ENCODE data around the gene UTF1. TPM values are rescaled to one million over a fixed set of nuclear protein-coding genes. Genes with fewer than 3 reads are reported as not detected.

UTF1 gene
- total RNA-seq, 1 donor from 2014 or later, result not detected

DNA sequence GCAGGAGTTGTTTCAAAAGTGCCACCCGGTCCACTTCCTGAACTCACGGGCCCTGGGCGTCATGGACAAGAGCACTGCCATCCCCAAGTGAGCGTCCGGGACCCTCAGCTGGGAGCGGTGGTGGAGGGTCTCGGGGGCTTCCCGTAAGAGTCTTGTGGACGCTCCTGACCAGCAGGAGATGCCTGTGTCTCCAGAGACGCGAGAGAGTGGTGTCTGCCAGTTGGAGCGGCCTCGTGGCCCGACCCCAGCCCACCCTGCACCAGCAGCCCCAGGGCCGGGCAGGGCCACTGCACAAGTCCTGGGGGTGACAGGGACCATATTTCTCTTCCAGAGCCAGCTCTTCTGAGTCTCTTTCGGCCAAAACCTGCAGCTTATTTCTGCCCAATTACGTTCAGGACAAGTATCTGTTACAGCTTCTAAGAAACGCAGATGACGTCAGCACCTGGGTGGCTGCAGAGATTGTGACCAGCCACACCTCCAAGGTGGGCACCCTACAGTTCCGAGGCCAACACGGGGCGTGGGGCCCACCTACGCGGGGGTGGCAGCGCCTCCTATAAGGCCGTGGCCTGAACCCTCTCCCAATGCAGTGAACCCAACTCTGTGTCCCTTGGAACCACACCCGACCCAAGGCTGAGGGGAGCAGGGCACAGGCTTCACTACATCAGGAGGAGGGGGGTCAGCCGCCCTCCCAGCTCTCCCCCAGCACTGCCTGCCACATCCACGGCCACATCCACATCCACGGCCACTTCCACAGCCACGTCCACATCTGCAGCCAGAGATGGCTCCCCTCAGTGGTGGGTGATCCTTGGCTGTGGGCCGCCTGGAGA lies 16.2 kb upstream of the UTF1 start:
- Histone ChIP-seq H3K79me2 (ENCODE audit: low read depth) (no peaks in the 10 kb centered on the region), H3F3A (ENCODE audit: low read depth) (no peaks in the 10 kb centered on the region), H3K9ac (no peak overlapping the region), H3K27ac (no peak overlapping the region), H3K4me3 (no peak overlapping the region), H4K20me1 (ENCODE audit: low read depth) (no peaks in the 10 kb centered on the region), H3K4me1 (no peaks in the 10 kb centered on the region), H3K36me3 (no peaks in the 10 kb centered on the region), H3K4me2 (no peak overlapping the region), H3K9me3 (ENCODE audit: low read depth) (no peaks in the 10 kb centered on the region), H3K27me3 (peaks cover 8% of the 10 kb centered on the region), H2AFZ (replicated peaks) (no peak overlapping the region)
- DNase-seq (ENCODE audit: low spot score), result no peak
- Mint-ChIP-seq H3K9me3 (peaks cover 3% of the 10 kb centered on the region), H3K27me3 (ENCODE audit: insufficient read depth, low read depth) (peaks cover 7% of the 10 kb centered on the region), H3K4me3 (no peak overlapping the region), H3K27ac (no peak overlapping the region), H3K4me1 (peaks cover 3% of the 10 kb centered on the region), H3K36me3 (no peaks in the 10 kb centered on the region)
- TF ChIP-seq EZH2phosphoT487 (IDR thresholded peaks at IDR 0.05) (no peak), EZH2 (IDR thresholded peaks at IDR 0.05) (no peak)
- TF ChIP-seq, protein P1, sequence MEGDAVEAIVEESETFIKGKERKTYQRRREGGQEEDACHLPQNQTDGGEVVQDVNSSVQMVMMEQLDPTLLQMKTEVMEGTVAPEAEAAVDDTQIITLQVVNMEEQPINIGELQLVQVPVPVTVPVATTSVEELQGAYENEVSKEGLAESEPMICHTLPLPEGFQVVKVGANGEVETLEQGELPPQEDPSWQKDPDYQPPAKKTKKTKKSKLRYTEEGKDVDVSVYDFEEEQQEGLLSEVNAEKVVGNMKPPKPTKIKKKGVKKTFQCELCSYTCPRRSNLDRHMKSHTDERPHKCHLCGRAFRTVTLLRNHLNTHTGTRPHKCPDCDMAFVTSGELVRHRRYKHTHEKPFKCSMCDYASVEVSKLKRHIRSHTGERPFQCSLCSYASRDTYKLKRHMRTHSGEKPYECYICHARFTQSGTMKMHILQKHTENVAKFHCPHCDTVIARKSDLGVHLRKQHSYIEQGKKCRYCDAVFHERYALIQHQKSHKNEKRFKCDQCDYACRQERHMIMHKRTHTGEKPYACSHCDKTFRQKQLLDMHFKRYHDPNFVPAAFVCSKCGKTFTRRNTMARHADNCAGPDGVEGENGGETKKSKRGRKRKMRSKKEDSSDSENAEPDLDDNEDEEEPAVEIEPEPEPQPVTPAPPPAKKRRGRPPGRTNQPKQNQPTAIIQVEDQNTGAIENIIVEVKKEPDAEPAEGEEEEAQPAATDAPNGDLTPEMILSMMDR (IDR thresholded peaks at IDR 0.05), result no peak

DNA sequence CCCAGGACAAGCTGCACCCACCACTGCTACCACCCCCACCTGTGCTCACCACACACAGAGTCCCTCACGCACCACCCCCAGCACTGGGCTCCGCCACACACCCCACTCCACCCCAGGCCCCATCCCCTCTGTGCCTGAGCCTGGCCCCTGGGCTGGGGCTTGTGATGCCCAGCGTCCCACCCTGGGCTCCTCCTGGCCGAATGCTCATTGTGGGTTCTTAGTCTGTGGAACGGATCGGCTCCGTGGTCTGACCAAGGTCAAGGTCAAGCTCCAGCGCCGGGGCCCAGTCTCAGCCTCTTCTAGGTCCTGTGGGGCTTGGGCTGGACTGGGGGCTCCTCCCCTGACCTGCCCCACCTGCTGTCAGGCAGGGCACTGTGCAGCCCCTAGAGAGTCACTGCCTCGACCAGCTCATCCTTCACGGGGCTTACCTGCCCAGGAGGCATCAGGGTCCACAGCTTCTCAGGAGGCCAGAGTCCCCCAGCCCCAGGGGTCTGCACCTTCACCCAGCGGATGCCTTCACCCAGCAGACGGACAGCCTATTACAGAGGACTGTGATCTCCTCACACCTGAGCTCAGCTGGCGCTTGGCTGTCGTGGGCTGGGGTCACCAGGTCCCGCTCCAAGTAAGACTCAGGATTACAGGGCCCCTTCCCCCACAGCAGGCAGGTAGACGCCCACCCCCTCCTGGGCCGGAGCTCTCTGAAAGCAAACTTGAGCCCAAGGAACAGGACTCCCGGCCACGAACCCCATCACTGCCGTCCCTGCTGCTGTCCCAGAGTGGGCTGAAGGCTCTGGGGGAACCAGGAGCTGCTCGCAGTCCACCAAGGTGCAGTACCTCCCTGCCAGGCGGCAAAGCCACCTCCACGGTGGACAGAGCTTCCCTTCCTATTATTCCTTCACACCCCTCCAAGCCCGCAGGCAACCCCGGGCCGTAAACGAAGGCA lies 15.3 kb upstream of the UTF1 start:
- Histone ChIP-seq H3K9ac (no peak overlapping the region), H3K4me3 (no peak overlapping the region), H3K79me2 (ENCODE audit: low read depth) (no peaks in the 10 kb centered on the region), H3K27ac (no peak overlapping the region), H3K27me3 (peaks cover 16% of the 10 kb centered on the region), H2AFZ (replicated peaks) (no peak overlapping the region), H3K4me1 (no peaks in the 10 kb centered on the region), H3K36me3 (no peaks in the 10 kb centered on the region), H4K20me1 (ENCODE audit: low read depth) (no peaks in the 10 kb centered on the region), H3K9me3 (ENCODE audit: low read depth) (no peaks in the 10 kb centered on the region), H3F3A (ENCODE audit: low read depth) (peaks cover 3% of the 10 kb centered on the region), H3K4me2 (no peak overlapping the region)
- peaks cover 3% of the 10 kb centered on the region for H3K9me3 Mint-ChIP-seq
- peaks cover 10% of the 10 kb centered on the region for H3K27me3 Mint-ChIP-seq (ENCODE audit: insufficient read depth, low read depth)
- no peak for TF ChIP-seq EZH2phosphoT487 (IDR thresholded peaks at IDR 0.05)
- no peak for TF ChIP-seq EZH2 (IDR thresholded peaks at IDR 0.05)
- TF ChIP-seq, protein P1 (IDR thresholded peaks at IDR 0.05), result no peak
- peaks cover 3% of the 10 kb centered on the region for H3K4me1 Mint-ChIP-seq
- no peak overlapping the region for H3K4me3 Mint-ChIP-seq
- H3K27ac Mint-ChIP-seq, result no peak overlapping the region
- no peaks in the 10 kb centered on the region for H3K36me3 Mint-ChIP-seq
- no peak for DNase-seq (ENCODE audit: low spot score)

DNA sequence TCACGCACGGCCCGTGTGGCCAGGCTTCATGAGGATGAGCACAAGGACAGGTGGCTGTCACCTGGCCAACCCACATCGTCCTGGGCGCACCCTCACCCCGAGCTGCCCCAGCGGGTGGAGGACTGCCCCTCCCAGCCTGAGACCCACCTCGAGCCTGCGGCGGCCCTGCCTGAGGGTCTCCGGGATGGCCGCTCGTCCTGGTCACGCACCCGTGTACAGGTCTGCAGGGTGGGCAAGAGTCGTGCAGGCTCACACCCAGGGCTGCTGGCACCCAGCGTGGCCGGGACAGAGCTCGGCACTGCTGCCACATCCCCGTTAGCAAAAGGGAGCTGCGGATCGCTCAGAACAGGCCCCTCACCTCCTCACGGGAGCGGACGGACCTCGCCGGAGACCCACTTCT lies 14.4 kb upstream of the UTF1 start:
- H3K36me3 Mint-ChIP-seq, result no peaks in the 10 kb centered on the region
- Histone ChIP-seq H3K36me3 (no peaks in the 10 kb centered on the region), H4K20me1 (ENCODE audit: low read depth) (no peaks in the 10 kb centered on the region), H3K79me2 (ENCODE audit: low read depth) (no peaks in the 10 kb centered on the region), H3K4me3 (no peak overlapping the region), H3K9me3 (ENCODE audit: low read depth) (no peaks in the 10 kb centered on the region), H3K9ac (no peak overlapping the region), H3F3A (ENCODE audit: low read depth) (peaks cover 6% of the 10 kb centered on the region), H2AFZ (replicated peaks) (no peak overlapping the region), H3K27me3 (peaks cover 19% of the 10 kb centered on the region), H3K27ac (no peak overlapping the region), H3K4me2 (no peak overlapping the region), H3K4me1 (no peaks in the 10 kb centered on the region)
- peaks cover 3% of the 10 kb centered on the region for H3K9me3 Mint-ChIP-seq
- no peak overlapping the region for H3K4me3 Mint-ChIP-seq
- peaks cover 3% of the 10 kb centered on the region for H3K4me1 Mint-ChIP-seq
- H3K27ac Mint-ChIP-seq, result no peak overlapping the region
- no peak for TF ChIP-seq EZH2phosphoT487 (IDR thresholded peaks at IDR 0.05)
- no peak for TF ChIP-seq EZH2 (IDR thresholded peaks at IDR 0.05)
- TF ChIP-seq, protein P1 (IDR thresholded peaks at IDR 0.05), result no peak
- peaks cover 11% of the 10 kb centered on the region for H3K27me3 Mint-ChIP-seq (ENCODE audit: insufficient read depth, low read depth)
- DNase-seq (ENCODE audit: low spot score), result no peak
